ENCODE data around the gene SUSD4.

DNA sequence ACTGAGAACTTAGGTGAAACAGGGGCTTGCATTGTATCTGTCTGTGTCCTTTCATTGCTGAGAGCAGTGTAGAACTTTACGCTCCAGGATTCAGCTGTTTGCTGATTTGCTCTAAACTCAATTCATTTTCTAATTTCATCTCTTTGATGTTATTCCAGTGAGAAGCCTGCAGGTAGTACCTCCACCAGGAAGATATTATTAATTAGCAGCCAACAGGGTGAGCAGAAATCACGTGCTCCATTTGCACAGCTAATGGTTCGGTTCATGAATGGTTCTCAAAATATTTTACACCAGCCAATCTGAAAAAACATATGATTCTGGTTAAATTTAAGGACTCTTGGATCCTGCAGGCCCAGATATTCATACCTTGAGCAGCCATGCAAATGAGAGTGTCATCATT lies 52.1 kb downstream of the SUSD4 start:
- TF ChIP-seq, protein P1, sequence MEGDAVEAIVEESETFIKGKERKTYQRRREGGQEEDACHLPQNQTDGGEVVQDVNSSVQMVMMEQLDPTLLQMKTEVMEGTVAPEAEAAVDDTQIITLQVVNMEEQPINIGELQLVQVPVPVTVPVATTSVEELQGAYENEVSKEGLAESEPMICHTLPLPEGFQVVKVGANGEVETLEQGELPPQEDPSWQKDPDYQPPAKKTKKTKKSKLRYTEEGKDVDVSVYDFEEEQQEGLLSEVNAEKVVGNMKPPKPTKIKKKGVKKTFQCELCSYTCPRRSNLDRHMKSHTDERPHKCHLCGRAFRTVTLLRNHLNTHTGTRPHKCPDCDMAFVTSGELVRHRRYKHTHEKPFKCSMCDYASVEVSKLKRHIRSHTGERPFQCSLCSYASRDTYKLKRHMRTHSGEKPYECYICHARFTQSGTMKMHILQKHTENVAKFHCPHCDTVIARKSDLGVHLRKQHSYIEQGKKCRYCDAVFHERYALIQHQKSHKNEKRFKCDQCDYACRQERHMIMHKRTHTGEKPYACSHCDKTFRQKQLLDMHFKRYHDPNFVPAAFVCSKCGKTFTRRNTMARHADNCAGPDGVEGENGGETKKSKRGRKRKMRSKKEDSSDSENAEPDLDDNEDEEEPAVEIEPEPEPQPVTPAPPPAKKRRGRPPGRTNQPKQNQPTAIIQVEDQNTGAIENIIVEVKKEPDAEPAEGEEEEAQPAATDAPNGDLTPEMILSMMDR (IDR thresholded peaks at IDR 0.05), result no peak
- no peak for TF ChIP-seq EZH2phosphoT487 (IDR thresholded peaks at IDR 0.05)
